ENCODE results near the gene ANAPC5.

The ANAPC5 gene

DNA sequence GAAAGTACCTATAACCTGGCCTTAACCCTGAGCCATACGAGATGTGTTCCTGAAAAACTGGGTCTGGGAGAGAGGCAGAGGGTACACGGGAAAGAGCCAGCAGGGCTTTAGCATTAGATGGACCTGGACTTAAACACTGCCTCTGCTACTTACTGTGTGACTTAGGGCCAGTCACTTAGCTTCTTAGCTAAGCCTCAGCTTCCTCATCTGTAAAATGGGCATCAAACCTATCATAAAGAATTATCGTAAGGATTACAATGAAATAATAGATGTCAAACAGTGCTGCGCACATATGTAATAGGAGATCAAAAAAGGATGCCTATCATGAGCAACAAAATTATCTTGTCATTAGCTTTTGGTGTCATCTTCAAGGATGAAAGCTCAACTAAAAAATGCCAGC is 23.6 kb downstream of the ANAPC5 start:
- TF ChIP-seq, protein P1, sequence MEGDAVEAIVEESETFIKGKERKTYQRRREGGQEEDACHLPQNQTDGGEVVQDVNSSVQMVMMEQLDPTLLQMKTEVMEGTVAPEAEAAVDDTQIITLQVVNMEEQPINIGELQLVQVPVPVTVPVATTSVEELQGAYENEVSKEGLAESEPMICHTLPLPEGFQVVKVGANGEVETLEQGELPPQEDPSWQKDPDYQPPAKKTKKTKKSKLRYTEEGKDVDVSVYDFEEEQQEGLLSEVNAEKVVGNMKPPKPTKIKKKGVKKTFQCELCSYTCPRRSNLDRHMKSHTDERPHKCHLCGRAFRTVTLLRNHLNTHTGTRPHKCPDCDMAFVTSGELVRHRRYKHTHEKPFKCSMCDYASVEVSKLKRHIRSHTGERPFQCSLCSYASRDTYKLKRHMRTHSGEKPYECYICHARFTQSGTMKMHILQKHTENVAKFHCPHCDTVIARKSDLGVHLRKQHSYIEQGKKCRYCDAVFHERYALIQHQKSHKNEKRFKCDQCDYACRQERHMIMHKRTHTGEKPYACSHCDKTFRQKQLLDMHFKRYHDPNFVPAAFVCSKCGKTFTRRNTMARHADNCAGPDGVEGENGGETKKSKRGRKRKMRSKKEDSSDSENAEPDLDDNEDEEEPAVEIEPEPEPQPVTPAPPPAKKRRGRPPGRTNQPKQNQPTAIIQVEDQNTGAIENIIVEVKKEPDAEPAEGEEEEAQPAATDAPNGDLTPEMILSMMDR (IDR thresholded peaks at IDR 0.05; ENCODE audit: low read depth, low read length, poor library complexity, severe bottlenecking), result no peak
- no peak for TF ChIP-seq EZH2phosphoT487 (IDR thresholded peaks at IDR 0.05; ENCODE audit: borderline replicate concordance, low read length)
- Histone ChIP-seq H4K20me1 (ENCODE audit: control insufficient read depth, insufficient read depth, low read depth, low read length) (no peaks in the 10 kb centered on the region), H3K27me3 (ENCODE audit: control insufficient read depth, low read length) (no peaks in the 10 kb centered on the region), H3F3A (ENCODE audit: control insufficient read depth, insufficient read depth) (0 out of 2 replicates have a peak, but pooled peaks cover 2% of the 10 kb centered on the region), H3K9me3 (ENCODE audit: control insufficient read depth, insufficient read depth, low read length) (no peaks in the 10 kb centered on the region), H3K4me1 (ENCODE audit: control insufficient read depth, low read length) (no peaks in the 10 kb centered on the region), H3K27ac (ENCODE audit: low read depth, low read length) (no peak overlapping the region), H3K4me2 (ENCODE audit: low read length) (no peak overlapping the region), H3K79me2 (ENCODE audit: control insufficient read depth, low read length) (no peaks in the 10 kb centered on the region; the same call in 1 of the 2 replicates), H3K36me3 (ENCODE audit: control insufficient read depth, low read length) (peaks cover 94% of the 10 kb centered on the region), H3K4me3 (ENCODE audit: low read length) (no peak overlapping the region), H3K9me2 (replicated peaks; ENCODE audit: control insufficient read depth, low read length) (no peaks in the 10 kb centered on the region)

DNA sequence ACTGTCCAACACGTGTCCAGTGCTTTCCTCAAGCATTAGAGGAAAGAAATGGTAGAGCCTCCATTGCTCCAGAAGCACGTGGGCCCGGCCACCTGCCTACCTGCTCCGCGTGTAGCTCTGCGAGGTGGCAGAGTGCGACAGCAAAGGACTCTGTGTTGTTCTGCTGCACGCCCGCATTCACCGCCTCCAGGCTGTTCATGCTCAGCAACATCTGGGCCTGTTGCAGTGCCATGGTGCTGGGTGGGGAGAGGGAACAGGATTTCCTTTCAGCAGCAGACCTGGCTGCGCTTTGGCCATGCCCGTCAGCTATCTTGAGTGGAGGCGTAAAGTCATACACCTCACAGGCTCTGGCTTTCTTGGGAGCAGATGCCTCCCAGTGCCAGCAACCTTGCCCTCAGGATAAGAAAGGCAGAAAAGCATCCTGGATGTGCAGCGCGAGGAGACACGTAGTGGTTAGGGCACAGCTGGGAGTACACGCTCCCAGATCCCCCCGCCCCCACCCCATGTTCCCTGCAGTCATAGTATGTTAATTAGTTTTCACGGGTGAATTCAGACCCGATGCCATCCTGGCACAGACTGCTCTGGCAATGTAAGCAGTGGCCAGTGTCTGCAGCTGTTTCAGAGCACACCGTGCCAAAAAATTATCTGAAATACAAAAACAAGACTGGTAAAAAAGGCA is 25.1 kb downstream of the ANAPC5 start:
- H3K79me2 ChIP-seq (ENCODE audit: control insufficient read depth, low read length), result no peaks in the 10 kb centered on the region
- H3K27me3 ChIP-seq (ENCODE audit: control insufficient read depth, low read length), result no peaks in the 10 kb centered on the region
- H3K4me2 ChIP-seq (ENCODE audit: low read length), result no peak overlapping the region
- no peak overlapping the region for H3K27ac ChIP-seq (ENCODE audit: low read depth, low read length)
- H3K9me3 ChIP-seq (ENCODE audit: control insufficient read depth, insufficient read depth, low read length), result no peaks in the 10 kb centered on the region
- H3K9me2 ChIP-seq (replicated peaks; ENCODE audit: control insufficient read depth, low read length), result no peaks in the 10 kb centered on the region
- no peak overlapping the region for H3K4me3 ChIP-seq (ENCODE audit: low read length)
- TF ChIP-seq EZH2phosphoT487 (IDR thresholded peaks at IDR 0.05; ENCODE audit: borderline replicate concordance, low read length), result no peak
- TF ChIP-seq, protein P1 (IDR thresholded peaks at IDR 0.05; ENCODE audit: low read depth, low read length, poor library complexity, severe bottlenecking), result no peak
- H3K4me1 ChIP-seq (ENCODE audit: control insufficient read depth, low read length), result no peaks in the 10 kb centered on the region
- H4K20me1 ChIP-seq (ENCODE audit: control insufficient read depth, insufficient read depth, low read depth, low read length), result no peaks in the 10 kb centered on the region
- peaks cover 94% of the 10 kb centered on the region for H3K36me3 ChIP-seq (ENCODE audit: control insufficient read depth, low read length)
- H3F3A ChIP-seq (ENCODE audit: control insufficient read depth, insufficient read depth), result 0 out of 2 replicates have a peak, but pooled peaks cover 2% of the 10 kb centered on the region

DNA sequence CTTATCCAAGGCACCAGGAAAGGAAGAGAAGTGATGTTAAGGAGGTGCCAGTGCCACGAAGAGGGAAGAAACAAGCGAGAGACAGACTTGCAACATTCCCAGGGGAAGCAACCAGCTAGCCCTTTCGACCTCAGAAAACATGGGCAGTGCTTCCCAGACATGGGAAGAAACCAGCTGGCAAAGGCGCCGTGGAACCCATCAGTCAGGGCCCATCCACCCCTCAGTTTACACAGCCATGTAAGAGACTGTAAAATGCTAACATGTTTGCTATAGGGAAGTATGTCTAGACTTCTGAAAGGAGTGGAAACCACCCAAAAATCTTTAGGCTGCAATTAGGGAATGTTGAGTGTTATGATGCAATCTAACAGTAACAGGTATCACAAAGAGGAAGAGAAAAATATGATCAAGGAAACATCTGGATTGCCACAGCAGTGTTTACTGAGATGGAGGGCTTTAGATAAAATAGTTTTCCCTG is 26.3 kb downstream of the ANAPC5 start:
- Histone ChIP-seq H3K79me2 (ENCODE audit: control insufficient read depth, low read length) (no peaks in the 10 kb centered on the region), H3K27ac (ENCODE audit: low read depth, low read length) (no peak overlapping the region), H3K9me2 (replicated peaks; ENCODE audit: control insufficient read depth, low read length) (no peaks in the 10 kb centered on the region), H4K20me1 (ENCODE audit: control insufficient read depth, insufficient read depth, low read depth, low read length) (no peaks in the 10 kb centered on the region), H3K36me3 (ENCODE audit: control insufficient read depth, low read length) (peaks cover 89% of the 10 kb centered on the region), H3K4me2 (ENCODE audit: low read length) (no peak overlapping the region), H3K9me3 (ENCODE audit: control insufficient read depth, insufficient read depth, low read length) (no peaks in the 10 kb centered on the region), H3K4me3 (ENCODE audit: low read length) (no peak overlapping the region), H3F3A (ENCODE audit: control insufficient read depth, insufficient read depth) (0 out of 2 replicates have a peak, but pooled peaks cover 2% of the 10 kb centered on the region), H3K27me3 (ENCODE audit: control insufficient read depth, low read length) (no peaks in the 10 kb centered on the region), H3K4me1 (ENCODE audit: control insufficient read depth, low read length) (no peaks in the 10 kb centered on the region)
- no peak for TF ChIP-seq EZH2phosphoT487 (IDR thresholded peaks at IDR 0.05; ENCODE audit: borderline replicate concordance, low read length)
- TF ChIP-seq, protein P1 (IDR thresholded peaks at IDR 0.05; ENCODE audit: low read depth, low read length, poor library complexity, severe bottlenecking), result no peak

Data from DOHH2 (cell line).